Caco-2 (cell line): ENCODE measurements around the gene ABHD12. TPM values are rescaled to one million over a fixed set of nuclear protein-coding genes. Genes with fewer than 3 reads are reported as not detected.

Source experiments
- BruUV-seq: library from RNA; stranded (reverse); fragments of 400-500 nt; replicated peaks from 2 replicates; lab custom pipeline; 2021; lab: Mats Ljungman, UMichigan
- CTCF ChIA-PET: fragments of 300-600 bp; sonication (Branson Sonifier 250); formaldehyde crosslinking; loops from one replicate; lab custom pipeline; 2022; ENCODE audit warnings: antibody characterized with exemption; lab: Charles Lee
- POLR2A ChIA-PET: fragments of 300-600 bp; sonication (Branson Sonifier 250); formaldehyde crosslinking; loops from one replicate; lab custom pipeline; 2022; ENCODE audit warnings: antibody characterized with exemption; lab: Charles Lee
- DNase-seq, 2 experiments: peaks; one replicate each; pipeline versions ENCODE4 v3.0.0 to v3.0.0-alpha.2; 2020 to 2022
- H3K27me3 ChIP-seq: replicated peaks from 2 replicates; pipeline ENCODE4 v1.6.0; 2011; ENCODE audit warnings: low read length; ENCODE audit not compliant: control insufficient read depth, insufficient read depth
- H3K36me3 ChIP-seq: 2 replicates; pipeline ENCODE4 v1.5.1; 2011; ENCODE audit warnings: low read length; ENCODE audit not compliant: control insufficient read depth, insufficient read depth
- H3K4me1 ChIP-seq: fragments of 250-450 bp; sonication (Bioruptor Pico); 2 replicates; pipeline ENCODE4 v1.5.1; 2020; ENCODE audit warnings: mild to moderate bottlenecking
- H3K4me3 ChIP-seq: 2 replicates; pipeline ENCODE4 v1.5.1; 2011; ENCODE audit warnings: low read depth, mild to moderate bottlenecking, control low read depth, low read length
- H3K9me3 ChIP-seq: fragments of 250-450 bp; sonication (Bioruptor Pico); 2 replicates; pipeline ENCODE4 v1.5.1; 2020; ENCODE audit warnings: mild to moderate bottlenecking, moderate library complexity
- H3K27ac Mint-ChIP-seq: one replicate; pipeline ENCODE4 v1.8.0; 2022; ENCODE audit warnings: mixed read lengths; ENCODE audit not compliant: unreplicated experiment
- H3K27me3 Mint-ChIP-seq: one replicate; pipeline ENCODE4 v1.8.0; 2022; ENCODE audit warnings: mixed read lengths; ENCODE audit not compliant: insufficient read depth, unreplicated experiment
- H3K36me3 Mint-ChIP-seq: one replicate; pipeline ENCODE4 v1.8.0; 2022; ENCODE audit warnings: mild to moderate bottlenecking, mixed read lengths; ENCODE audit not compliant: insufficient read depth, unreplicated experiment
- H3K4me1 Mint-ChIP-seq: one replicate; pipeline ENCODE4 v1.8.0; 2022; ENCODE audit warnings: low read depth, mixed read lengths; ENCODE audit not compliant: unreplicated experiment
- H3K4me3 Mint-ChIP-seq: one replicate; pipeline ENCODE4 v1.8.0; 2022; ENCODE audit warnings: mild to moderate bottlenecking, moderate library complexity, mixed read lengths; ENCODE audit not compliant: unreplicated experiment
- H3K9me3 Mint-ChIP-seq: one replicate; pipeline ENCODE4 v1.8.0; 2022; ENCODE audit warnings: mixed read lengths; ENCODE audit not compliant: unreplicated experiment
- intact Hi-C: fragments of 100-400 bp; cut with micrococcal nuclease; formaldehyde crosslinking; loops from one replicate; pipeline ENCODE4 v1.10.0; 2022; ENCODE audit not compliant: unreplicated experiment
- total RNA-seq: library from RNA; stranded (reverse); gene quantifications from 2 replicates; pipeline ENCODE4 v1.2.3, GENCODE V29; 2022
- TF ChIP-seq, protein P1 (sequence below), 2 experiments: fragments of 200-600 bp in 1 of 2; IDR thresholded peaks; 1 replicate in 1 of 2; 2 replicates in 1 of 2; pipeline versions ENCODE4 v1.5.1 to v1.8.0; 2011 to 2022; ENCODE audit warnings: antibody characterized with exemption in 1 of 2, control low read depth in 1 of 2, inconsistent platforms in 1 of 2, low read depth in 1 of 2, low read length in 1 of 2, mild to moderate bottlenecking in 1 of 2, moderate library complexity in 1 of 2; ENCODE audit not compliant: insufficient read depth in 1 of 2, severe bottlenecking in 1 of 2, unreplicated experiment in 1 of 2

The ABHD12 gene
- total RNA-seq, 1 experiment from 2014 or later: 104 TPM

DNA sequence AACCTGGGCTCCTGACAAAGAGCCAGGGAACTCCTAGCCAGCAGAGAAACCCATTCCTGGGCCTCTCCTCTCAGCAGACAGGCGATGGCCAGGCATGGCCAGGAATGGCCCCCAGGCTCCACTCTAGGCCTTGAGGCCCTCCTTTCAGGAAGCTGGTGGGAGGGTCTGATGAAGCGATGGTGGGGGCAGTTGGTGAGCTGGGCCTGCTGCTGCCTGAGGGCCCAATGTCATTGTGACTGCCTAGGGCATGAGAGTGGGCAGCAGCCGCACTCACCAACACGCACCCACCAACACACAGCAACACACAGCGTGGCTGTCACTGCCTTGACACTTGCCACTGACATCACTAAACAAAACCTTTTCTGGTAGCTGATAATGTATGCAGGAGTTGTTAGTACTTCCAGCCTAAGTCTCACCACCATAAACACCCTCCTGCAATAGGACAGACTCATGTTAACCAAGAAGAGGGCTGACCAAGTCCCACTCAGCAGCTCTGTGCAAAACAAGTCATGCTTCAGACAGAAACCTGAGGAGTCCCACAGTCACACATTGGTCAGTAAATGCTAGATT is 69.3 kb downstream of the ABHD12 start:
- TF ChIP-seq, protein P1, sequence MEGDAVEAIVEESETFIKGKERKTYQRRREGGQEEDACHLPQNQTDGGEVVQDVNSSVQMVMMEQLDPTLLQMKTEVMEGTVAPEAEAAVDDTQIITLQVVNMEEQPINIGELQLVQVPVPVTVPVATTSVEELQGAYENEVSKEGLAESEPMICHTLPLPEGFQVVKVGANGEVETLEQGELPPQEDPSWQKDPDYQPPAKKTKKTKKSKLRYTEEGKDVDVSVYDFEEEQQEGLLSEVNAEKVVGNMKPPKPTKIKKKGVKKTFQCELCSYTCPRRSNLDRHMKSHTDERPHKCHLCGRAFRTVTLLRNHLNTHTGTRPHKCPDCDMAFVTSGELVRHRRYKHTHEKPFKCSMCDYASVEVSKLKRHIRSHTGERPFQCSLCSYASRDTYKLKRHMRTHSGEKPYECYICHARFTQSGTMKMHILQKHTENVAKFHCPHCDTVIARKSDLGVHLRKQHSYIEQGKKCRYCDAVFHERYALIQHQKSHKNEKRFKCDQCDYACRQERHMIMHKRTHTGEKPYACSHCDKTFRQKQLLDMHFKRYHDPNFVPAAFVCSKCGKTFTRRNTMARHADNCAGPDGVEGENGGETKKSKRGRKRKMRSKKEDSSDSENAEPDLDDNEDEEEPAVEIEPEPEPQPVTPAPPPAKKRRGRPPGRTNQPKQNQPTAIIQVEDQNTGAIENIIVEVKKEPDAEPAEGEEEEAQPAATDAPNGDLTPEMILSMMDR (IDR thresholded peaks at IDR 0.05; ENCODE audit: insufficient read depth in 1 of 2, low read depth in 1 of 2, low read length in 1 of 2, severe bottlenecking in 1 of 2, unreplicated experiment in 1 of 2): no peak
- Mint-ChIP-seq H3K4me1 (peaks cover 8% of the 10 kb centered on the region), H3K9me3 (no peaks in the 10 kb centered on the region), H3K27me3 (no peaks in the 10 kb centered on the region), H3K27ac (no peak overlapping the region), H3K4me3 (no peak overlapping the region), H3K36me3 (peaks cover 37% of the 10 kb centered on the region)
- BruUV-seq: no TSS peak
- Histone ChIP-seq H3K4me3 (no peak overlapping the region), H3K4me1 (no peaks in the 10 kb centered on the region), H3K9me3 (no peaks in the 10 kb centered on the region), H3K27me3 (no peaks in the 10 kb centered on the region), H3K36me3 (peaks cover 1% of the 10 kb centered on the region)
- ChIA-PET POLR2A (no interaction called here), CTCF (no interaction called here)
- intact Hi-C loops: no loop called here
- DNase-seq: no peak

DNA sequence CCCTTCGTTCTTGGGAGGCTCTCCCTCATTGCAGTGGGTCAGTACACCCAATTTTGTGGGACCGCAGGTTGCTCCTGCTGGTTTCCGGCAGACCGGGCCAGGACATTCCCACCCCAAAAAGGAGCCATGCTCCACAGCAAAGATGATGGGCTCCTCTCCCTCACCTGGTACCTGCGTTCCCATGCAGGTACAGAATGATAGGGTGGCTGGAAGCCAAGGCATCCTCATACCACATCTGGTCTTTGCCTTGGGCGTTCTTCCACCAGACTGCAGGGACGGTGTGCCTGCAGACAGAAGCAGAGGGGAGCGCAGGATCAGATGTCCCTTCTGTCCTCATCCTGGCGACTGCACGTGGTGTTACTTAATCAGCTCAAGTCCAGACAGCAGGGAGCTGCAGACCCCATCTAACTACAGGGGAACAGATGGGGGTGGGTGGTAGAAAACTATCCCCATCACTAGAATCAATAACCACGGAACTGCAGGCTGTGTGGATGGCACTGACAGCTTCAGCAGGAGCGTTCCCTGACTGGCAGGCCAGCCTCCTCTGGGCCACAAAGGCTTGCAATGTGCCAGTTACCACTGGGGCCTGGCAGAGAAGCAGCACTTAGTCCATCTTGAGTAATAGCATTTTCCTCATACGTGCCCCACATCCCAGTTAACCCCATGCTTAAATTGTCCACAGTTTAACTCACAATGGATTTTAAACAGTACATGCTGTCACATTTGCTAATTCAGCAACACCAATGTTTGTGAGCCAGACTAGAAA is 70.4 kb downstream of the ABHD12 start:
- CTCF ChIA-PET: no interaction called here
- Histone ChIP-seq H3K9me3 (no peaks in the 10 kb centered on the region), H3K4me3 (no peak overlapping the region), H3K36me3 (no peaks in the 10 kb centered on the region; the same call in none of the 2 replicates), H3K27me3 (no peaks in the 10 kb centered on the region), H3K4me1 (no peaks in the 10 kb centered on the region)
- H3K4me1 Mint-ChIP-seq: peaks cover 8% of the 10 kb centered on the region
- intact Hi-C loops: no loop called here
- no TSS peak for BruUV-seq
- no peaks in the 10 kb centered on the region for H3K27me3 Mint-ChIP-seq
- H3K36me3 Mint-ChIP-seq: peaks cover 44% of the 10 kb centered on the region
- H3K9me3 Mint-ChIP-seq: no peaks in the 10 kb centered on the region
- no peak for DNase-seq
- H3K27ac Mint-ChIP-seq: no peak overlapping the region
- POLR2A ChIA-PET: no interaction called here
- TF ChIP-seq, protein P1 (IDR thresholded peaks at IDR 0.05; ENCODE audit: insufficient read depth in 1 of 2, low read depth in 1 of 2, low read length in 1 of 2, severe bottlenecking in 1 of 2, unreplicated experiment in 1 of 2): no peak
- no peak overlapping the region for H3K4me3 Mint-ChIP-seq

DNA sequence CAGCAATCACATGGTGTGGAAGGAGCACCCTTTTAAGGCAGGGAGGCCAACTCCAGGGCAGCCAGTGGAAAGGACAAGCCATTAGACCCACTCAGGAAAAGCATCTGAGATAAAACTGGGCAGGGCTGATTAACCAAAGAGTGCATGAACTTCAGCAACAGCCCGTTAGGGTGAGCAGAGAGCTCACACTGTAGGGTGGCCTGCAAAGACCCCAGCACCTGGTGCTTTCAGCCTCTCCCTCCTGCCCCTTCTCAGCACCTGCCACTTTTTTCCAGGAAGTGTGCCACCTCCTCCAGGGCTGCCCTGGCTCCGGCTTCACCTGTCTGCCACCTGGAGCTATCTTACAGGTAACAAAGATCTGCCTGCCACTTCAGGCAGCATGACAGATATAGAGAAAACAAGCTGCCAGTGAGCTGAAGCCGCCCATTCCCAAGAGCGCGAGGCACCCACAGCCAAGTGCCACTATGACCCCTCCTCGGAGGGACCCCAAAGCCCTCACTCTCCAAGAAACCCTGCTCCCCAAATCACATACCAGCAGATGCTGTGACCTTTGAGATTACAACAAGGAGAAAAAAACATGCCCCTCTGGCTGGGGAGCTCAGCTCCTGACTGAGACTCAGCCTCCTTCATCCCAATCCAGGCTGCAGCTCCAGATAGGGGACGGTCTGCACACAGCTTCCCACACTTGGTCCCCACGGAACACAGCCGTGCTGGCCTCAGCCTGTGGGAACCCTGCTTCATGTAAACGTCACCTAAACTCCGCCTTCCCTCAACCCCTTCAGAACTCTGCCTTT is 71.2 kb downstream of the ABHD12 start:
- no peak overlapping the region for H3K4me3 ChIP-seq
- H3K27me3 ChIP-seq: no peaks in the 10 kb centered on the region
- no peaks in the 10 kb centered on the region for H3K27me3 Mint-ChIP-seq
- TF ChIP-seq, protein P1 (IDR thresholded peaks at IDR 0.05; ENCODE audit: insufficient read depth in 1 of 2, low read depth in 1 of 2, low read length in 1 of 2, severe bottlenecking in 1 of 2, unreplicated experiment in 1 of 2): no peak
- no TSS peak for BruUV-seq
- H3K9me3 ChIP-seq: no peaks in the 10 kb centered on the region
- H3K9me3 Mint-ChIP-seq: no peaks in the 10 kb centered on the region
- ChIA-PET POLR2A (no interaction called here), CTCF (no interaction called here)
- H3K4me1 ChIP-seq: no peaks in the 10 kb centered on the region
- H3K36me3 Mint-ChIP-seq: peaks cover 48% of the 10 kb centered on the region
- H3K36me3 ChIP-seq: no peaks in the 10 kb centered on the region; the same call in none of the 2 replicates
- H3K27ac Mint-ChIP-seq: no peak overlapping the region
- DNase-seq: peak in 1 of 2 experiments; percentile 16
- intact Hi-C loops: no loop called here
- no peak overlapping the region for H3K4me3 Mint-ChIP-seq
- peaks cover 8% of the 10 kb centered on the region for H3K4me1 Mint-ChIP-seq
